Measurements from ENCODE around the gene LPCAT2. TPM values are rescaled to one million over a fixed set of nuclear protein-coding genes. Genes with fewer than 3 reads are reported as not detected.
A peak's percentile ranks its signal among the peaks of the same experiment; 100 is the strongest.

LPCAT2 gene, protein sequence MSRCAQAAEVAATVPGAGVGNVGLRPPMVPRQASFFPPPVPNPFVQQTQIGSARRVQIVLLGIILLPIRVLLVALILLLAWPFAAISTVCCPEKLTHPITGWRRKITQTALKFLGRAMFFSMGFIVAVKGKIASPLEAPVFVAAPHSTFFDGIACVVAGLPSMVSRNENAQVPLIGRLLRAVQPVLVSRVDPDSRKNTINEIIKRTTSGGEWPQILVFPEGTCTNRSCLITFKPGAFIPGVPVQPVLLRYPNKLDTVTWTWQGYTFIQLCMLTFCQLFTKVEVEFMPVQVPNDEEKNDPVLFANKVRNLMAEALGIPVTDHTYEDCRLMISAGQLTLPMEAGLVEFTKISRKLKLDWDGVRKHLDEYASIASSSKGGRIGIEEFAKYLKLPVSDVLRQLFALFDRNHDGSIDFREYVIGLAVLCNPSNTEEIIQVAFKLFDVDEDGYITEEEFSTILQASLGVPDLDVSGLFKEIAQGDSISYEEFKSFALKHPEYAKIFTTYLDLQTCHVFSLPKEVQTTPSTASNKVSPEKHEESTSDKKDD
- total RNA-seq: 8.5 TPM
- long read RNA-seq, full-length matches to known transcripts: 3 of 7 reads
- long read RNA-seq, partial matches to known transcripts: 1 of 7 reads
- long read RNA-seq, other reads (novel, unspliced or antisense): 3 of 7 reads

DNA sequence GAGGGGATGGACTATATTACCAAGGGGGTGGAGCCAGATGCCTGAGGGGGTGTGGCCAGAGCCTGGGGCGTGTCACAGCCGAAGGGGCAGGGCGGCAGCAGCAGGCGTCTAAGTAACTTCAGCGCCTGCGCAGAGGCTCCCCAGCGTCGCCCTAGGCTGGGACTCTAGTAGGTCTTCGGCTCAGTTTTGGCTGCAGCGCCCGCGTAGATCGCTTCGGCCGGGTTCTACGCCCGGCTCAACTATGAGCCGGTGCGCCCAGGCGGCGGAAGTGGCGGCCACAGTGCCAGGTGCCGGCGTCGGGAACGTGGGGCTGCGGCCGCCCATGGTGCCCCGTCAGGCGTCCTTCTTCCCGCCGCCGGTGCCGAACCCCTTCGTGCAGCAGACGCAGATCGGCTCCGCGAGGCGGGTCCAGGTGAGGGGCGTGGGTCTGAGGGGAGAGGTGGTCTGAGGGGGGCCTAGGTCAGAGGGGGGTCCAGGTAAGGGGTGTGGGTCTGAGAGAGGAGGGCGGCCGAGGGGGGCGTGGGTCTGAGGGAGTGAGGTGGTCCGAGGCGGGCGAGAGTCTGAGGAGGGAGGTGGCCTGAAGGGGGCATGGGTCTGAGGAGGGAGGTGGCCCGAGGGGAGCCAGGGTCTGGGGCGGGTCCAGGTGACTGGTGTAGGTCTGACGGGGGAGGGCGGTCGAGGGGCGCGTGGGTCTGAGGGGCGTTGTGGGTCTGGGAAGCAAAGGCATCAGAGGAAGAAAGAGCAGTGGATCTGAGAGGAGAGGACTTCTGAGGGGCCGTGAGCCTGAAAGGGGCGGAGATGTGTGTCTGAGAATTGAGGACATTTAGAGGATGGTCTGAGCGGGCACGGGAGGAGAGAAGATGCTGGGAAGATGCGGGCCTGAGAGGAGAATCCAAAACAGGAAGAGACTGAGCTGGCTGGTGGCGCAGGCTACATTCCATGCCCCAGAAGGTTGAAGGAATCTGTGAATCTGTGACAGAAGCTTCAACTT is at the start of gene LPCAT2:
LPCAT2 (plus strand) TSS at position 132 of the 991 bp plus-strand sequence; CDS start at position 242, 110 bp downstream.
- peak; percentile 94 for DNase-seq (ENCODE audit: low spot score)
- intact Hi-C loops (cut with DNase I): no loop called here

DNA sequence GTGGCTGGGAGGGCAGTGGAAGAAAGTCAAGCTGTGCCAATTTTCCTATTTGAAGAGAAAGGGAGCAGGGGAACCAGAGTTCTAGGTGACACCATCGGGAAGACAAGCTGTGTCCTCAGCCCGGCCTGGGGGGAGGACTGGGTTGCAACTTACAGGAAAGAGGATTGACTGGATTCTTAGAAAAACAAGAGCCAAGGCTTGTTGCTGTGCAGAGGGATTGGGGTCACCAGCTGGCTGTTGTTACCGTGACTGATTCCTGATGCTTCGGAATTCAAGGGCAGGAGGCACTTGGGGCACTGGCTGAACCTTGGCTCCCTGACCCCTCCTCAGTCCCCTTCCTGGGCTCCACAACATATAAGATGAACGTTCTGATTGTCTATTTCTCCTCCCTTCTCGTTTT is 46.6 kb upstream of the LPCAT2 start:
- no peak for DNase-seq (ENCODE audit: low spot score)
- intact Hi-C loops (cut with DNase I): loop anchor here (10.0 kb wide), 1 partner anchor 383 kb away; no protein-coding TSS in a partner anchor

DNA sequence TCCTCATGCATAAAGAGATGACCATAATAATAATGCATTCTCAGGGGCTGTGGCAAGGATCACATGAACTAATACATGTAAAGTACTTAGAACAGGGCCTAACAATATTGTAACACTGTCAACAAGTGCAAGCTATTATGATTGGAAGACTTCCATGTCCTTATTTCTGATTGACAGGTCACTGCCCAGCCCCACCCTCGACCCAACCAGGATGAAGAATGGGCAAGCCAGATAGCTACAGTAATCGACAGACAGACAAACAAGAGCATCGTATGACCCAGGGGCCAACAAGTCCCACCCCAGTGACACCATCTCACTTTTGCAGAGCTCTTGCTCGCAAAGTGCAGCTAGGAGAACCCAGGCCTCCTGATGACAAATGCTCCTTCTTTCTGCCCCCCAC is 44.5 kb upstream of the LPCAT2 start:
- intact Hi-C loops (cut with DNase I): loop anchor here (2.0 to 10.0 kb wide), 2 partner anchors 236 to 380 kb away; no protein-coding TSS in a partner anchor
- no peak for DNase-seq (ENCODE audit: low spot score)

DNA sequence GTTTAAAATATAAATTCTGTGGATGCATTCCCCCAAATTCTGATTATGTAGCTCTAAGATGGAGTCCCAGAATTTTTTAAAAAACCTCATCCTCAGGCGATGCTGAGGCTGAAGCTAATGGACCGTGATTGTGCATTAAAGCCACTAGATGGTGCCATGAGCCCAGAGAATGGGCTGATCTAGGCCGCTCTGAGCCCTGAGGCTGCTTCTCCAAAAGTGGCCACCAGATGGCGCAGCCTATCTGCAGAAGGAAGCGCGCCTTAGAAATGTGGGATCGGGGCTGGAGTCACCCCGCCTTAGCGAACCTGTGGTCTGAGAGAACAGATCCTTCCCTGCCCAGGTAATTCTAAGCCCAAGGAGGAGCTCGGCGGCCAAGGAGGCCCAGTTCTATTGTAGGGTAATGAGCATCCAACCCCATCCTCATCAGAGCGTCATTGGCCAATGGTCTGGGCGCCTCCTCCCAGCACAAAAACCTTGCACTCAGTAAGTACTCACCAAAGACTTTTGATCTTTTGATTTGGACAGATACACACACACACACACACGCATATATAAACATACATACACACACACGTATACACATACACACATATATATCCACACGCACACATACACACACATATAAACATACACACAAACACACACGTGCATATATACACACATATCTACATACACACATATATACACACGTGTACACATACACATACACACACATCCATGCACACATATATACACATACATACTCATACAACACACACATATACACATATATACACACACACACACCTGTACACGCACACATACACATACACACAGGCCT is 43.6 kb upstream of the LPCAT2 start:
- peak; percentile 93 for DNase-seq (ENCODE audit: low spot score)
- intact Hi-C loops (cut with DNase I): loop anchor here (1.0 to 10.0 kb wide), 3 partner anchors 78 to 380 kb away; no protein-coding TSS in a partner anchor

DNA sequence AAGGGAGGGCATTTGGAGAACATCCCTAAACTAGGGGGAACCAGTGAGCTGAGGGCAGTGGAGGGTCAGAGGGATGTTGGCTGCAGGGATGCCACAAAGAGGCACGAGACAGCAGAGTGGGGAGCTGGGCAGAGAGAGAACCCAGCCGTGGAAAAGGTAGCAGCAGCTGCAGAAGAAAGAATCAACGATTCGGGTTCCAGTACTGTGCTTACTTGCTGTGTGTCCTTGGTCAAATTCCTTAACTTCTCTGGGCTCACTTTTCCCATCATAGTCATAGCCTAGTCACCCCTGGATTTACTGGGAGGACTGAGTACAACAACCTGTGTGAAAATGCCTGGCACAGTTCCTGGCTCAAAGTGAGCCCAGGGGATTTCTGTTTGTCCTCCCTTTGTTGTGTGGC is 42.7 kb upstream of the LPCAT2 start:
- peak; percentile 27 for DNase-seq (ENCODE audit: low spot score)
- intact Hi-C loops (cut with DNase I): loop anchor here (10.0 kb wide), 1 partner anchor 379 kb away; no protein-coding TSS in a partner anchor

DNA sequence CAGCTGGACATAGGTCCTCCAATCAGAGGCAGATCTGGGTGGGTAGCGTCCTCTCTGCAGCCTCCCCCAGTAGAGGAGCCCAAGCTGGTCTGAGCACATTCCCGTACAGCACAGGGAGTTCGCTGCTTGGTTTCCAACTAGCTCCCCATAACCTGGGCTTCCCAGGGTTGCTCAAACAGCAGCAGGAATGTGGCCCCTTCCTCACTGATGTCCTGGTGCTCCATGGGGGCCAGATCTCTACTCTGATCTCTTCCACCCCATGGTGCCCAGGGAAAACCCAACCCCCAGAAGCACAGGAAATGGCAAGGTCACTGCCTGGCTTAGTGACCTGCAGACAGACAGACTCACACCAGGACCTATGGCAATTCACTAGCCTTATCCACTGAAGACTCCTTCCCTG is 41.0 kb upstream of the LPCAT2 start:
- intact Hi-C loops (cut with DNase I): loop anchor here (10.0 kb wide), 1 partner anchor 377 kb away; no protein-coding TSS in a partner anchor
- peak; percentile 33 for DNase-seq (ENCODE audit: low spot score)

DNA sequence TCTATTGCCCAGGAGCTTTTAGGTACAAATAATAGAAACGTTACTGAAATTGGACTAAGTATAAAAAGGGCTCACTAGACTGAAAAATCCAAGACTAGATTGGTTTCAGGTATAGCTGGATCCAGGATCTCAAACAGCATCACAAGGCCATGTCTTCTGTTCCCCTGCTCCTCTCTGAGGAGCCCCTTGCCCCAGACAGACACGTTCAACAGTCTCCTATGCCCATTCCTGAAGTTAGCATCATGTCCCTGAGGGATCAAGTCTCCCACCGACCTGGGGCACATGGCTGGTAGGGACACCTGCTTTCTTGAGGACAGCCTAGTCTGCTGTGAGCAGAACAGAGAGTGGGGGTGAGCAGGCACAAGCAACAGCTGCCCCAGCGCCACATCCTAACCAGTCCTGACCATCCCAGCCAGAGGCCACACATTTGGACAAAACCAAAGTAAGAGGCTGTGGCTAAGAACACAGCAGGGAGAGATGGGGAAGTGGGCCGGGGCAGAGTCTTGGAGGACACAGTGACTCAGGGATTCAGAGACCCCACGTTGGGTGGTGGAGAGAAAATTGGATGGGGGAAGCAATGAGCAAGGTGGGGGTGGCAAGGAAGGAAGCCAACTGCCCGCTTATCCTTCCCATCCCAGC is 40.4 kb upstream of the LPCAT2 start:
- DNase-seq (ENCODE audit: low spot score): peak; percentile 56
- intact Hi-C loops (cut with DNase I): loop anchor here (10.0 kb wide), 1 partner anchor 376 kb away; no protein-coding TSS in a partner anchor

DNA sequence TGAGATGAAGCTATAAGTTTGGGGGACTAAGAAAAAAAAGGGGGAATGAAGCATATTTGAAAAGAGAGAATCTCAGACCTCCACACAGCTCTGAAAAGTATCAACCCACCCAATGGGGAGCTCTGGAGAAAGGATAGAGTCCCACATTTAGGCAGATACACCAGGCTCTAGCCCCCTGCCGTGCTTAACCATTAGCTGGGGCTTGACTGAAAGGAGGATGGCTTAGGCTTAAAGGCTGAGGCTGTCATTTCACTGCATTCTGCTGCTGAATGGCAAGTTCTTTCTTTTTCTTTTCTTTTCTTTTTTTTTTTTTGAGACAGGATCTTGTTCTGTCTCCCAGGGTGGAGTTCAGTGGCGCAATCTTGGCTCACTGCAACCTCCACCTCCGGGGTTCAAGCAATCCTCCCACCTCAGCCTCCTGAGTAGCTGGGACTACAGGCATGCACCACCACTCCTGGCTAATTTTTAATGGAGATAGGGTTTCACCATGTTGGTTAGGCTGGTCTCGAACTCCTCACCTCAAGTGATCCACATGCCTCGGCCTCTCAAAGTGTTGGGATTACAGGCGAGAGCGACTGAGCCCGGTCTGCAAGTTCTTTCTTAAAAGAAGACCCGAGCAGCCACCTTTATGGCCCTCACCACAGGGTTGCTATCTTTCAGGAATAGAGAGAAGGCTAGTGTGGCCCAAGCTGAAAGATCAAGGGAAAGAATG is 38.9 kb upstream of the LPCAT2 start:
- intact Hi-C loops (cut with DNase I): loop anchor here (2.0 to 10.0 kb wide), 2 partner anchors 69 to 375 kb away; no protein-coding TSS in a partner anchor
- peak; percentile 10 for DNase-seq (ENCODE audit: low spot score)

DNA sequence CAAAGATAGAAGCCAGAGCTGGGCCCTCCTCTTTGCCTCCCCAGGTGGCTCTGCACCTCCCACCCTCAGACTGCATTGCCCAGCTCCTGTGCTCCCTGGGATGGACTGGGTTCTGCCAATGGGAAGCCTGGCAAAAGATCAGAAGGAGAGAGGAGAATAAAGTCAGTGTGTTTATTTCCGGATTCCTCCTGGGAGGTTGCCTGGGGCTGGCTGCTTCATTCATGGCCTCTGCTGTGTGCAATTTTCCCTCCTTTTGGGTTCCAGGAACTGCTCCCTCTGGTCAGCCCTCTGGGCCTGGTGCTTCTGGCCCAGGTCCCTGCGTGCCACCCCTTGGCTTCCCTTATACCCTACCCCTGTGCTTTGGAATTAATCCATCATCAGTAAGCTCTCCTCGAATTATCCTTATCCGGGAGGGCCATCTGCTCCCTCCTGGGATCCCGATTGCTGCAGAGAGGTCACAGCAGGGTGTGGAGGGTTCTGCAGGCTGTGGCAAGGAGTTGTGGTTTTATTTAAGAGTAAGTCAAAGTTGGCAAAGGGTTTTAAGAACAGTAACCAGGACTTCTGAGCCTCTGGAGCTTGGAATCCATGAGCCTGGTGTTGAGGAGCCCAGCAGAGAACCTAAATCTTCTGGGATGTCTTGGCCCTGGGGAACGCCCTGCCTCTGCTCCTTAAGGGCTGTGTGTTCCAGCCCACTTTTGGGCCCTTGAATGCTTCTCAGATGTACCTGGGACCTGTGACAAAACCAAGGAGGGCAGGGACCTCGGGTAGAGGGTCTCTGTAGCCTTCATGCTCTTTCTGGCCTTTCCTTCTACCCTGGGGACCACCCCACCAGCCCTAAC is 38.1 kb upstream of the LPCAT2 start:
- intact Hi-C loops (cut with DNase I): loop anchor here (2.0 kb wide), 1 partner anchor 68 kb away; no protein-coding TSS in a partner anchor
- DNase-seq (ENCODE audit: low spot score): peak; percentile 33

DNA sequence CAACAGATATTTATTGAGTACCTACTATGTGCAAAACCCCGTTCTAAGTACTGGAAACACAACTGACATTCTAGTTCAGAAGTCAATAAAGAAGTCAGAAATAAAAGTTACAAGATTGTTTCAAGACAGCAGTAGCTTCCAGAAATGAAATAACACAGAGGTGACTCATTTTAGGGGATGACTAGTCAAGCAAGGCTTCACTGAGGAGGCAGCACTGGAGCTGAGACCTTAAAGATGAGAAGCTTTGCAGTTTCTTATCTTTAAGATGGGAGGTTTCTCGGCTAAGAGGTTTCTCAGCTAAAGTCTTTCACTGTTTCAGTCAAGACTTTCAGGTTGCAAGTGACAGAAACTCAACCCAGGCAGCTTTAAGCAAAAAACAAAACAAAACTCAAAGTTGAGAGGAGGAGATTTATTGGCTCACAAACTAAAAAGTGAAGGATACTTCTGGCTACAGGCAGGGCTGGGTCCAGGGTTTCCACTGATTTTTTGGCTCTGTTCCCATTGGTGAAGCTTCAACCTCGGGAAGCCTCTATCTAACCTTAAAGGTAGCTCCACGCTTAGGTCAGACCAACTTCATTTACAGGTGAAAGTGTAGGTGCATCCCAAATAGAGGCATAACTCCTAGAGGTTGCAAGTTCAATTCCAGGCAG is 37.3 kb upstream of the LPCAT2 start:
- no peak for DNase-seq (ENCODE audit: low spot score)
- intact Hi-C loops (cut with DNase I): loop anchor here (2.0 kb wide), 1 partner anchor 67 kb away; no protein-coding TSS in a partner anchor

DNA sequence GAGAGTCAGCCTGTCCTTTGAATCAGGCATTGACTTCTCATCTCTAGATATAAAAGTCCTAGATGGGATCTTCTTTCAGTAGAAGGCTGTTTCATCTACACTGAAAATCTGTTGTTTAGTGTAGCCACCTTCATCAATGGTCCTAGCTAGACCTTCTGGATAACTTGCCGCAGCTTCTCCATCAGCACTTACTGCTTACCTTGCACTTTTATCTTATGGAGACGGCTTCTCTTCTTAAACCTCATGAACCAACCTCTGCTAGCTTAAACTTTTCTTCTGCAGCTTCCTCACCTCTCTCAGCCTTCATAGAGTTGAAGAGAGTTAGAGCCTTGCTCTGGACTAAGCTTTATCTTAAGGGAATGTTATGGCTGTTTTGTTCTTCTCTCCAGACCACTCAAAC is 35.3 kb upstream of the LPCAT2 start:
- intact Hi-C loops (cut with DNase I): no loop called here
- no peak for DNase-seq (ENCODE audit: low spot score)

DNA sequence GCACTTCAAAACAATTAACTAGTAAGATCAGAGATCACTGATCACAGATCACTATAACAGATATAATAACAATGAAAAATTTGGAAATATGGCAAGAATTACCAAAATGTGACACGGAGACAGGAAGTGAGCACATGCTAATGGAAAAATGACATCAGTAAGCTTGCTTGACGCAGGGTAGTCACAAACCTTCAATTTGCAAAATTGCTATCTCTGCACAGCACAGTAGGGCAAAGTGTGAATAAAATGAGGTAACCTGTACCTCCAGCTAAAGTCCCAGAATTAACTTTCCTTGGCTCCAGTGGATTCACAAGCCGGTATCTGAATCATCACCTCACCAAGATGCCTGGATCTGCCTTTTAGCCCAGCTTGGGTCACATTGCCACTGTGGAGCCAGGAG is 34.1 kb upstream of the LPCAT2 start:
- DNase-seq (ENCODE audit: low spot score): no peak
- intact Hi-C loops (cut with DNase I): no loop called here

DNA sequence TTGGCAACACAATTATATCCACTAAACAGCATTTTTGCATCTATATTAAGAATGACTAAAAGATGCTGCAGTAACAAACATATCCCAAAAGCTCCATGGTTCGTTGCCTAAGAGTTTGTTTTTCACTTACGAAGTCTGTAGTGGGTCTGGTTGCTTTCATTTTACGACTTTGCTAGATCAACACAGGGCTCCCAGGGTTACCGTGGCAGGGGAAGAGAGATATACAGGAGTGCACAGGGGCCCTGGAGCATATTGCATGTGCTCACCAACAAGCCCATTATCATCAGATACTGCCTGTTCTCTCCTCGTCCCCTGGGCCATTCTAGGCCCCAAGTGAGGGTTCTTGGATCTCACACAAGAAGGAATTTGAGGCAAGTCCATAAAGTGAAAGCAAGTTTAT is 33.0 kb upstream of the LPCAT2 start:
- no peak for DNase-seq (ENCODE audit: low spot score)
- intact Hi-C loops (cut with DNase I): no loop called here

DNA sequence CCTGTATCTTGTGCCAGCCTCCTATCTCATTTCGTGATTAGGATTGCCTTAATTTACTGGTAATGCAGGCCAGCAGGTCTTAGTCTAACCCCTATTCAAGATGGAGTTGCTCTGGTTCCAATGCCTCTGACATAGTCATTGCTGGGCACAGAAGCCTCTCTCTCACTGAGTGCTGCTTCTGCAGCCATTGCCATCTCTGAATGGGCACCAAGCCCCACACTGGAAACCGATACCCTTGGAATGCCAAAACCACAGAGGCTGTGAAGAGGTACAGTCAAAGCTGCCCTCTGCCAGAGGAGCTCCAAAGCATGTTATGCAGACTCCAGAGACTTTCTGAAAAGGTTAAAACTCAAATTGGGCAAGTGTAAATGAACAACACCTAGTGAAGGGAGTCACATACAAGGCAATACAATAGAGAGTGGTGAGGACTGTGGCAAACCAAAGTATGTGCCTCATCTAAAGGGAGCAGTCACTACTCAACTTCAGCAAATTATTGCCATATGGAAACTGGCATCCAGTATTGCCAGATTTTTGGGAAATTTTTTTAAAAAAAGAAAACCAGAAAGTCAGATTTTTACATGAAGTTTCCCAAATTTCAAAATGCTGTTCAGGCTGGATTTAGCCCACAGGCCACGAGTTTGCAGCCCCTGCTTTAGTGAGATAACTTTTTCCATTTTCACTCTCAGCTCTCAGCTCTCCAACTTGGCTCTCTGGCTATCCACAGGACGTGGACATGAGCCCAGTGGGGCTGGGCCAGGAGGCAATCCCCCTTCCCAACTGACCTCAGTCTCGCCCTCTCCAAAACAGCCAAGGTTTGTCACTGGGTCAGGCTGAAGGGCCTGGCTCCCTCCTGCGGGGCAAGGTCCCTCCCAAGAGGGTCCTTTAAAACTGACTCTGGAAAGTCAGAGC is 32.0 kb upstream of the LPCAT2 start:
- intact Hi-C loops (cut with DNase I): no loop called here

DNA sequence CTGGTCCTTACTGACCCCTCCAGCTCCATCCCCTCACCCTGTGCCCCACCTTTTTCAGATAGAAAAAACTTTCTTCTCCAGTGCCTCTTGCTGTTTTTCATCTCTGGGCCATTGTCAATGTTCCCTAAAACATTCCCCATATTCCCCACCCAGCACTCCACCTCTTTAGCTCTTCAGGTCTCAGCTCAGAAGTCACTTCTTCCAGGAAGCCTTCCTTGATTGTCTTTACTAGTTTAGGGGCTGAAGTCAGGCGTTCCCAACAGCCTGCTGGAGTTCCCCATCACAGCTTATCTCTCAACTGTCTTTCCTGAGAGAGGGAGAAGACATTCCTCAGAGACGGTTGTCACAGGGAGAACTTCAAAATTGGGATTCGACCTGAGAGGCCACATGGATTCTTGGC is 31.1 kb upstream of the LPCAT2 start:
- intact Hi-C loops (cut with DNase I): no loop called here
- no peak for DNase-seq (ENCODE audit: low spot score)

More for the DNA sequence above, 32.0 kb upstream of the LPCAT2 start:
- no peak for DNase-seq (ENCODE audit: low spot score)
